Airway epithelial cell (primary cell): Measurements from ENCODE around the gene PDAP1. TPM values are rescaled to one million over a fixed set of nuclear protein-coding genes. Genes with fewer than 3 reads are reported as not detected.

ENCODE experiments used
- total RNA-seq: library from RNA; depleted of rRNA; stranded (reverse); fragments of >200 nt; gene quantifications from 2 replicates; pipeline ENCODE4 v1.2.3, GENCODE V29; 2015

Gene PDAP1
- 101 and 143 TPM in 2 replicates for total RNA-seq

DNA sequence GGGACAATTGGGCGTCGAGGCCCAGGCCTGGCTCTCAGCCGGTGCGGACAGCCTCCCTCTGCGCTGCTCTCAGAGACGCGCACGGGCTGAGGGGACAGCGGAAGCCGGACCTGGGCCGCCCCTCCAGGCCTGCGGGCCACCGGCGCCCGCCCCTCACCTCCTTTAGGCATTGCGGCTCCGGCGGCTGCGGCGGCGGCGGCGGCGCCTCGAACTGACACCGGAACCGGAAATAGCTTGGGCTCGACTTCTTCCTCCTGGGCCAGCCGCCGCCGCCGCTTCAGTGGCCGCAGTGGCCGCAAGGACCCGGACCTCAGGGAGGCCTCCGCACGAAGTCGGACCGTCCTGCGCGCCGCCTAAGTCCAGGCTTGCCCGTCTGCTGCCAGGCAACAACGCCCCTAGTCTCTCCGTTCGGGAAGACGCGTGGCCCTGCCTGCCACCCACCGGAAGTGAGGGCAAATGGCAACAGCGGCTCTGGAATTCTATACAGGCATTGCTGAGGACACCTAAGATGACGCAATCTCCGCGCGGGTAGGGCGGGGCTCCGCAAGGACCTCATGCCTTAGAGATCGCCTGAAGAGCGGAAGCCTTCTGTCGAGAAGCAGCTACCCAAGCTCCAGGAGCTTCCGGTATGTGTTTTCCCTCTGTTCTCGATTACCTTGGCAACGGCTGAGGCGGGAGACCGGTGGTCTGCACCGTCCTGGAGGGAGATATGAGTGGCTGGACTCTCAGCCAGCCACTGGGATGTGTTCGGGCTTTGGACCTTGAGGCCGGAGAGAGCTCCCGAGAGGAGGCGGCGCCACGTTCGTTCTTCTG, at the start of gene PDAP1, which contains the start of gene BUD31:
TSS of gene PDAP1 (minus strand) at position 219 of the 813 bp plus-strand sequence. CDS start at position 170, 49 bp downstream.
TSS of gene BUD31 (plus strand) at position 591 of the 813 bp plus-strand sequence. CDS start 2,124 bp downstream, outside the sequence.

DNA sequence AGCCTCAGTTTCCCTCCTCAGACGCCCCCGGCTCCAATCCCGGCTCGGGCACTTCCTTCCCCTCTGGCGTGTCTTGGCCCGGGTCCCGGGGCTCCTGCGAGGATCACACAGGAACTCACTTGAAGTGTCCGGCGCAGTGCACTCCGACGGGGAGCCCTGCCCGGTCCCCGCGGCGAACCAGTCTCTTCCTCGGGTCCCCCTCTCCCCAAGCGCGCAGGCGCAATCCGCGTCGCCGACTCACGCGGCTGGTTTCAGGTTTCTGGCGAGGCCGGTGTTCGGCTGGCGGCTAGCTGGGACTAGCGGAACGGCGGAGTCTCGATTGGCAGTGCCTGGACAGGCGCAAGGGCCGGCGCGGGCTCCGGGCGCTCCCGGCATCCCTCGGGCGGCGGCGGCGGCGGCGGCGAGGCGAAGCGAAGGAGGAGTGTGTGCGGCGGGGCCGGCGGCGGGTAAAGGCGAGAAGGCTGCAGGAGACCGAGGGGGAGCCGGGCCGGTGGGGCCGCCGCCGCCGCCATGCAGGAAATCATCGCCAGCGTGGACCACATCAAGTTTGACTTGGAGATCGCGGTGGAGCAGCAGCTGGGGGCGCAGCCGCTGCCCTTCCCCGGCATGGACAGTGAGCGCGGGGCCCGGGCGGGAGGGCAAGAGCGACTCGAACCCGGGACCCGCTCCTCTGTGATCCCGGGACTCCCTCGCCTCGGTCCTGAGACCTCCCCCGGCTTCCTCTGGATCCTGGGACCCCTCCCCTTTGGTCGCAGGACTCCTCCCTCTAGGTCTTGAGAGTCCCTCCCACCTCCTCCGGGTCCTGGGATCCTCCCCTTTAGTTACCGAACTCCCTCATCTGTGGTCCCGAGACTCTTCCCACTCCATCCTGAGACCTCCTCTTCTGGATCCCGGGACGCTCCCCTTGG, 30.4 kb upstream of the PDAP1 start, which contains the start of the genes CPSF4 and PTCD1:
TSS of gene CPSF4 (plus strand) at position 371 of the 908 bp plus-strand sequence. CDS start at position 511, 140 bp downstream.
TSS of gene PTCD1 (minus strand) at position 226 of the 908 bp plus-strand sequence. CDS start 3,556 bp downstream, outside the sequence.

GRCh38 chr7:99374111-99375064, 34.0 kb downstream of the PDAP1 start, which contains the start of gene ARPC1B:
Gene ARPC1B, plus strand, starts transcription at chr7:99374730. Its CDS starts 10,985 bp downstream, at chr7:99385715.

Other genes starting within 250 kb of the PDAP1 start
- 0.35 TPM in 1 of 2 replicates, not detected in the other for gene KPNA7, start 200.5 kb downstream of the PDAP1 start, total RNA-seq
- gene MYH16, start 135.8 kb downstream of the PDAP1 start, total RNA-seq: 0.35 and 1.2 TPM in 2 replicates
- gene ARPC1A, start 82.7 kb downstream of the PDAP1 start, total RNA-seq: 239 and 254 TPM in 2 replicates
- gene ARPC1B, start 33.9 kb downstream of the PDAP1 start, total RNA-seq: 250 and 327 TPM in 2 replicates
- gene BUD31, start 372 bp upstream of the PDAP1 start, total RNA-seq: 97.0 and 98.7 TPM in 2 replicates
- gene PTCD1, start 30.2 kb upstream of the PDAP1 start, total RNA-seq: 5.4 and 7.5 TPM in 2 replicates
- gene CPSF4, start 30.3 kb upstream of the PDAP1 start, total RNA-seq: 25.8 and 34.7 TPM in 2 replicates
- gene ATP5MF, start 57.6 kb upstream of the PDAP1 start, total RNA-seq: 1,711 and 1,959 TPM in 2 replicates
- 1.9 and 2.7 TPM in 2 replicates for gene ZNF789, start 64.3 kb upstream of the PDAP1 start, total RNA-seq
- 12.7 and 13.5 TPM in 2 replicates for gene ZNF394, start 91.7 kb upstream of the PDAP1 start, total RNA-seq
- gene ZKSCAN5, start 96.1 kb upstream of the PDAP1 start, total RNA-seq: 6.4 and 6.7 TPM in 2 replicates
- 4.0 and 7.6 TPM in 2 replicates for gene FAM200A, start 143.5 kb upstream of the PDAP1 start, total RNA-seq
- 46.4 and 51.1 TPM in 2 replicates for gene ZNF655, start 150.0 kb upstream of the PDAP1 start, total RNA-seq
- gene TMEM225B, start 189.7 kb upstream of the PDAP1 start, total RNA-seq: not detected in 2 replicates
- 8.4 and 10.9 TPM in 2 replicates for gene ZSCAN25, start 208.3 kb upstream of the PDAP1 start, total RNA-seq